GM18858 (cell line): Measurements from ENCODE around the gene DENND1A.

Experiments used
- ATAC-seq: cut with Tn5 transposase; IDR thresholded peaks from one replicate; pipeline ENCODE4 v1.9.1; 2021; ENCODE audit not compliant: unreplicated experiment

Gene DENND1A

GRCh38 chr9:123382653-123383511 is 547.0 kb downstream of the DENND1A start:
- no peak for ATAC-seq

GRCh38 chr9:123380852-123381705 is 548.8 kb downstream of the DENND1A start:
- ATAC-seq: no peak

GRCh38 chr9:123378956-123379660 is 550.8 kb downstream of the DENND1A start:
- ATAC-seq: no peak

GRCh38 chr9:123378025-123378424 is 551.9 kb downstream of the DENND1A start:
- ATAC-seq: no peak

GRCh38 chr9:123377211-123377971 is 552.5 kb downstream of the DENND1A start:
- ATAC-seq: no peak

- no peak for ATAC-seq
Measured at GRCh38 chr9:123376218-123377071, 553.5 kb downstream of the DENND1A start.

- ATAC-seq: no peak
Measured at GRCh38 chr9:123375469-123376132, 554.3 kb downstream of the DENND1A start.

- no peak for ATAC-seq
Measured at GRCh38 chr9:123373946-123374345, 556.0 kb downstream of the DENND1A start.

GRCh38 chr9:123373447-123373923 is 556.4 kb downstream of the DENND1A start:
- ATAC-seq: no peak

- ATAC-seq: no peak
Measured at GRCh38 chr9:123372766-123373446, 557.0 kb downstream of the DENND1A start.

GRCh38 chr9:123371805-123372590 is 557.9 kb downstream of the DENND1A start:
- no peak for ATAC-seq

- ATAC-seq: no peak
Measured at GRCh38 chr9:123371228-123371584, 558.7 kb downstream of the DENND1A start.

GRCh38 chr9:123370526-123371227 is 559.2 kb downstream of the DENND1A start:
- no peak for ATAC-seq

GRCh38 chr9:123370108-123370507 is 559.8 kb downstream of the DENND1A start:
- ATAC-seq: no peak

- no peak for ATAC-seq
Measured at GRCh38 chr9:123369296-123369695, 560.6 kb downstream of the DENND1A start.

- ATAC-seq: no peak
Measured at GRCh38 chr9:123368536-123369153, 561.3 kb downstream of the DENND1A start.

- ATAC-seq: no peak
Measured at GRCh38 chr9:123368023-123368422, 561.9 kb downstream of the DENND1A start.
